GM19099 (cell line): ENCODE data around the gene COX4I2.

Experiments used
- POLR2A ChIP-seq: IDR thresholded peaks from 3 replicates; pipeline ENCODE4 v1.6.1; 2011; ENCODE audit warnings: low read depth; ENCODE audit not compliant: insufficient read length; ENCODE audit errors: extremely low read depth

COX4I2 gene

GRCh38 chr20:31666258-31667042 is 28.7 kb downstream of the COX4I2 start:
- no peak for TF ChIP-seq POLR2A

DNA sequence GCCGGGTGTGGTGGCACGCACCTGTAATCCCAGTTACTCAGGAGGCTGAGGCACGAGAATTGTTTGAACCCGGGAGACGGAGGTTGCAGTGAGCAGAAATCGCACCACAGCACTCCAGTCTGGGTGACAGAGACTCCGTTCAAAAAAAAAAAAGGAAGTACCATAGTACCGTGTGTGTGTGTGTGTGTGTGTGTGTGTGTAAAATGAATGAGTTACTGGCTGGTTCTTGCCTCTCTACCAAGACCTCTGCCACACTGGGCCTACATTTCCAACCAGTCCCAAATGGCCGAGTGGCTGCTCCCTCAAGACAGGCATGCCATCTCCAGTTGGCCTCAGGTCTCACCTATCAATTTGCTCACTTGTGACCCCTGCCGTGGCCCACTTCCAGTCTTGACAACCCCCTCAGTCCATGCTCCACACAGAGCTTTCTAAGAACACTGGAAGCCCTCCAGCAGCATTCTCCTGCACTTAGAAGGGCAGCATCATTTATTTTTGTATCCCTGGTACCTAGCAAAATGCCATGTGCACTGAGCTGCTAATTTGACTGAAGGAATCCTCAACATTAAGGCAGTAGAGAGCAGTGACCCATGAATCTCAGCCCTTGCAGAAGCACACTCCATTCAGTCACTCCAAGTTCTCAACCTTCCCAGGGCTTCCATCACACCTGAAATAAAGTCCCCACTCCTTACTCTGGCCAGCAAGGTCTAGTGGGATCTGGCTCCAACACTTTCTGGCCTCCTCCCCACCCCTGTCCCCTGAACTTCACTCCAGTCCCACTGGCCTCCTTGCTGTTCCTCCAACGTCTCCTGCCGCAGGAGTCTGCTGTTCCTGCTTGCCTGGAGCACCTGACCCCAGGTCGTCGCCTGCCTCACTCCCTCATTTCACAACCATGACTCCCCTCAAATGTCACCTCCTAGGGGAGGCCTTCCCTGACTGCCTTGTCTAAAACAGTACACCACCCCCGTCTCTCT is 29.9 kb downstream of the COX4I2 start:
- TF ChIP-seq POLR2A: no peak

DNA sequence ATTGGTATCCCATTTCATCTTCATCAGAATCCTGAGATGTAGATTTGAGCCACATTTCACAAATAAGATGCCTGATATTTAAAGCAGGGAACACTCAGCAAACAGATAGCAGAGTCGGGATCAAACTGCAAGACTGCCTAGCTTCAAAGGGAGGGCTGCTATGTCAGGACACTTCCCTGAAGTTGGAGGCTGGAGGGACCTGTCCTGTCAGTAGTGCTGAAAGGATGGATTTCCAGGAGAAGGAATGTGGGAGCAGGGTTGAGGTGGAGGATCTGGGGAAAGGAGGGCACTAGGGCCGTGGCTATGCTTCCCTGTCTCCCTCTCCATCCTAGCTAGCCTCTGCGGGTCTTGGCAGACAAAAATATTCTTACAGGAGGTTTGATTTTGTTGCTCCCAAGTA is 32.2 kb downstream of the COX4I2 start:
- TF ChIP-seq POLR2A: no peak

GRCh38 chr20:31670371-31671228 is 32.9 kb downstream of the COX4I2 start:
- no peak for TF ChIP-seq POLR2A

GRCh38 chr20:31671324-31671723 is 33.6 kb downstream of the COX4I2 start:
- no peak for TF ChIP-seq POLR2A

DNA sequence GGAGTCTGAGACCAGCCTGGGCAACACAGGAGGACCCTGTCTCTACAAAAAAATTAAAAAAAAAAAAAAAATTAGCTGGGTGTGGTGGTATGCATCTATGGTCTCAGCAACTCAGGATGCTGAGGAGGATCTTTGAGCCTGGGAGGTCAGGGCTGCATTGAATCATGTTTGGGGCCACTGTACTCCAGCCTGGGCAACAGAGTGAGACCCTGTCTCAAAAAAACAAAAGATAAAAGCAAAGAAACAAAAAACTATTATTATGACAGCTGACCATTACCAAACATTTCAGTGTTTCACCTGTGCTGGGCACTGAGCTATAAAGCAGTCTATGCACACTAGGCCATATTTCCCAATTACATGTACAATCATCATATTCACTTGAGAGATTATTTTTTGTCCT is 35.7 kb downstream of the COX4I2 start:
- TF ChIP-seq POLR2A: no peak

GRCh38 chr20:31673943-31674463 is 36.3 kb downstream of the COX4I2 start:
- TF ChIP-seq POLR2A: no peak

DNA sequence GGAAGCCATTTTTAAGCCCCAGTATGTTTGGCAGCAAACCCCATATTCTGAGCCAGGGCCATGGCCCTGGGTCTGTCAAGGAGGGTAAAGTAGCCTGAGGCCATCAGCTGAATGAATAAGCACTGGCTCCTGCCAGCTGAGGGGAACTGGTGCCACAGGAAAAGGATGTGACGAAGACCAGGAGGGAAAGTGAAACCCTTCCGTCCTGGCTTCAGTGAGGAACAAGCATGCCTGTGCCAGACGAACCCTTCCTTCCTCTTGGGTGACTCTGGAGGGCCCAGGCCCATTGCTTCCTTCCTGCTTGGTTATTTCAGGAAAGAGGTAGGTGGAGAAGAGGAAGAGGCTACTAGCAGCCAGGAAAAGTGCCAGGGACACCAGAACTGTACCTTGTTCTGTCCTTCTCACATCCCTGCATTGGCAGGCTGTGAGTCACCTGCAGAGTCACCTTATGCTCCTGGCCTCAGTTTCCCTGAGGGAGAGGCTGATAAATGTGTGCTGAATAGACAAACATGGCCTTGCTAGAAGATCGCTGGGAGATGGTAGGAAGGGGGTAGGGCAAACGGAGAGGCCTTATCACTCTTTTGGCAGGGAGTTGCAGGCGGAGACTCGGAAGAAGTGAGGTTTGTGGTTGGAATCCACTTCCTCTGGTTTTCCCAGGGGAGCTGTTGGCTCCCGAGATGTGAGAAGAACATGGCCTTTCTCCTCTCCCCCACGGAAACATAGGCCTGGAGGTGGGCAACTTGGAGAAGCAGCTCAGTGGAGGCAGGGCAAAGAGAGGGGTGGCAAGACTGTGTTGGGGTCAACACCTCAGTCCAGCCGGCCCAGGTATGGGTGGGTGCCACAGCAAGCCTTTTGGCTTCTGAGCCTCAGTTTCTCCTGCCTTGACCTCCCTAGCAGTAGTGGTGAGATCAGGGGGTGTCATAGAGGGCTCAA is 37.4 kb downstream of the COX4I2 start:
- peak; percentile 46 for TF ChIP-seq POLR2A

DNA sequence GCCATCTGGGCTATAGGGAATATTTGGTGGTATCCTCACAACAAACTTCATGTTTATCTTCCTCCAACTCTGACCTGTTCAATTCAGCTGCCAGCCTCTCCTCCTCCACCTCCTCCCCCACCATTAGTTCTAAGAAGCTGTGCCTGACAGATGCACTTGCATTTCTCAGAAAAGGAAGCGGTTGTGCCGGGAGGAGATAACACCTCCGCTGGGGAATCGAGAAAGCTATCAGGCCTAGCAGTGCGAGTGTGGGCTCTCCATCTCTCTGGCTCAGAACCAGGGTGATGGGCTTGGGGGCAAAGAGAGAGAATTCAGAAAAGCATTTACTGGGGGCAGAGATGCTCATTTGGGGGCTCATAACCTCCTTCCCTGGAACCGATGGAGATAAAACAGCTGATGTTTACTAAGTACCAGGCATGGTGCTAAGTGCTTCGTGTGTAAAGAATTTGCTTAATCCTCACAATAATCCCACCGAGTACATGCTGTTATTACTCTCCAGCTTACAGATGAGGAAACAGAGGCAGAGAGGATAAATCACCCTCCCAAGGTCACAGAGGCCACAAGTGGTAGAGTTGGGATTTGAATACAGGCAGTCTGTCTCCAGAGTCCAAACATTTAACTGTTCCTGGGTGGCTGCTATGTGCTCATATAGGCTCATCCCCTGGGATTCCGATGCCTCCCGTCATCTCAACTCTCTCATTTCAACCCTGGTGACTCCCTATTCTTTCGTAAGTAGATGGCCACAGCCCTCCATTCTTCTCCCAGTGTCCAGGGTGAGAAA is 38.3 kb downstream of the COX4I2 start:
- no peak for TF ChIP-seq POLR2A

DNA sequence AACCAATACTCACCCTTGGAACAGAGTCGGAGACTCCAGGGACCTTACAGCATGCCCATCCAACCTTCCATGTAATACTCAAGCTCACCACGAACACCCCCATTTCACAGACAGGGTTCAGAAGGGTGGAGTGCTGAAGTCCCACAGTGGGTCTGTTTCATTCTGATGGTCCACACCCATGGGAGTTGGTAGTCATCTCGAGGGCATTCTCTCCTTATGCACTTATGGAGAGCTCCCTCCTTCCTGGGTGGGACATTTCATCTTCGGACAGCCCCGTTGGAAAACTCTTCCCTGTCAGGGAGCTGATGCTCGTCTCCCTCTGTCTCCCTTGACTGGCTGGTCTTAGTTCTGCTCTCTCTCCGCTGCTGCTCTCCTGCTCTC is 38.9 kb downstream of the COX4I2 start:
- no peak for TF ChIP-seq POLR2A

DNA sequence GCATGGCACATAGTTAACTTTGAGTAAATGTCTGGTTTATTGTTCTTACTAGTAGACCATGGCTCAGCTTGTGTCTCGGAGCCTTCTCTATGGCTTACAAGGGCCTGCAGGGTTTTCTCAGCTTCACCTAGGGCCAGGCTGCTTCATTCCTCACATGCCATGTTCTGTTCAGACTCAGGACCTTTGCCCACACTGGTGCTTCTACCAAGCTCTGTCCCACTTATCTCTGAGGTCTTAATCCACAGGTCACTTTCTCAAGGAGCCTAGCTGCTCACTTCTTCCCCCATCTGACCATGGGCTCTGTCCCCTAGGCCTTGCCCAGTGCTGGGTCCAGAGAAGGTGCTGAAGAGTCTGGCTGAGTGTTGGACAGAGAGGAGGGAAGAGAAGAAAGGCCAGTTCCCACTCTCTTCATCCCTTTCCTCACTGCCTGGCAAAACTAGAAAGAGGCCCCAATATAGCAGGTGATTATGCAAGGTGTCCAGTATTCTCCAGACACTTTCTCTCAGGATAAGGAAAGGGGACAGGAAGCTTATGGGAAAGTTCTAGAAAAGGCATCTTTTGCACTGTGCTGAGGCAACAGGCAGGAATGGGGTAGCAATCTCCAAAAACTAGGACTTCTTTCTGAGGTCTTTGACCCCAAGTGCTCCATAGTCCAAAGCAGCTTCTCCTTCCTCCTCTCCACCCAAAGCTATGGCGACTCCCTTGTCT is 40.0 kb downstream of the COX4I2 start:
- TF ChIP-seq POLR2A: no peak
